Measurements from ENCODE around the gene SLC23A2.
"Not testable (repeated sequence)": the region's sequence is repeated elsewhere in the genome, so short reads cannot be mapped to it uniquely, and the experiment has no call there.

Gene SLC23A2

DNA sequence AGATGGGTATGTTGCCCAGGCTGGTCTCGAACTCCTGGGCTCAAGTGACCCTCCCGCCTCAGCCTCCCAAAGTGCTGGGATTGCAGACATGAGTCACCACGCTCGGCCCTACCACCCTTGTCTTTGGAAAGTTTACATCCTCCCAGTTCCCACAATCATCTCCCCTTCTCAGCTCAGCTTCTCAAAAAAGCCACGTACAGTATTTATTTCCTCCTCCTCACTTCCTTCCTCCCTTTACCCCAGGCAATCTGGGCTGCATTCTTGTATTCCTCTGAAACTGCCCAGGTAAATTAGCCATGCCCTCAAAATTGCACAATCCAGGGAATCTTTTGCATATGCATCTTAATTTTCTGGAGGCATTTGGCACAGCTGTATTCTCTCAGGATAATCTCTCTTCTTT, 7.4 kb upstream of the SLC23A2 start:
- DNase-seq (ENCODE audit: low read depth) = peak; percentile 39

DNA sequence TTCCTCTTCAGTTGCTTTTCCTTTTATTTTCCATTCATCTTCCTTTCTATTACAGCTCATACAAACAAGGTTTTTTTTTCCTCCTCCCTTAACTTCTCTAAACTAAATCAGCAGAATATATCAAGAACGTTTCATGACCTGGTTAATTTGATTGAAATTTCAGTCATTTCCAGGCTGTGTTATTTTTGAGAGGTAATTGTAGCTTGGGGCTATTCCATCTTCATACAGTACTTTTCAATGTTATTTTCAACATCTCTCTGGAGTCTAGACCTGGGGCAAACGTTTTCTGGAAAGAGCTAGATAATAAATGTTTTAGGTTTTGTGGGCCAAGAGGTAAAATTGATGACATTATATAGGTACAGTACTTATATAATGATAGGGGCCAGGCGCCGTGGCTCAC, 4.0 kb upstream of the SLC23A2 start:
- DNase-seq (ENCODE audit: low read depth) = no peak

DNA sequence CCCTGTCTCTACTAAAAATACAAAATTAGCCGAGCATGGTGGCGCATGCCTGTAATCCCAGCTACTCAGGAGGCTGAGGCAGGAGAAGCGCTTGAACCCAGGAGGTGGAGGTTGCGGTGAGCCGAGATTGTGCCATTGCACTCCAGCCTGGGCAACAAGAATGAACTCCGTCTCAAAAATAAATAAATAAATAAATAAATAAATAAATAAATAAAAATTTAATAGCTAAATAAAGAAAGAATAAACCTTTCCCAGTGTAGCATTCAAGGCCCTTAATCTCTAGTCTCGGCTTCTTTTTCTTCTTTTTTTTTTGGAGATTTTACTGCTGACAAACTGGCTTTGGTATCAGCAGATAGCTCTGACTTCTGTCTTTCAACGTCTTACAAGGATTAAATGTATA, 3.5 kb upstream of the SLC23A2 start:
- DNase-seq (ENCODE audit: low read depth) = not testable (repeated sequence)

GRCh38 chr20:5003626-5004025, 2.3 kb upstream of the SLC23A2 start:
- DNase-seq (ENCODE audit: low read depth) = no peak

GRCh38 chr20:5002077-5002413, 735 bp upstream of the SLC23A2 start:
- DNase-seq (ENCODE audit: low read depth) = no peak

DNA sequence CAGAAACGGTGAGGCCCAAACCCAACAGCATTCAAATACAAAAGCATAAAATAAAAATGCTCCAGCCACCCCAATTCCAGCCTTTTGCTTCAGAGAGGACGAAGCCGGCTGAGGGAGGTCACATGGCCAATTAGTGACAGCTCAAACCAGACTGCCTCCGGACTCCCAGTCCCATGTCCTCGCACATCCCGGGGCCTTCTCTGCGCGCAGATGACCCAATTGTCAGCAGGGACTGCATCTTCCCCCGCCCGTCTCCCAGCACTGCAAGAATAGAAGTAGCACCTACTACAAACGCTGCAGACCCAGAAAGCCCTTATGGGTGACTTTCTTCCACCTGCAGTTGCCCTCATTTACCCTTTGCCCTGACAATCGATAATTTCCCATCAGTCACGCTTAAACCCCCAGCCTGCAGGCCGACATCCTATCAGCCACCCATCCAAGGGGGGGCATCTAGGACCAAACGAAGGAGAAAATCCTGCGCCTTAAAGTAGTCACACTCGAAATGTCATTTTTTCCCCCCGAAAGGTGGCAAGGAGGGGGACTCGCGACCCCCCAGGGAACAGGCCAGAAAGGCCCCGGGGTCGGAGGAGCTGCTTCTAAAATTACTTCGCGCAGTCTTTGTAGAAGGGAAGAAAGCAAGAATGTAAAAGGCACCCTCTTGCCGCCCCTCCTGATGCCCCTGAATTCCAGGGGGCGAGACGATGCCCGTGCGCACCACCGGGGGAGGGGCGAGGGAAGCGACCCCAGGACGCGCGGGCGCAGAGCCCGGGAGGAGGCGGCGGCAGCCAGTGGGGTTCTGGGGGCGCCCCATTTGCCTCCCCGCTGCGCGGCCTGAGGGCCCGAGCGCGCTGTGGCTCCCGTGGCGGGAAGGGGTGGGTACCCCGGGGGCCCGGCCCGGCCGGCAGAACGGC, 792 bp downstream of the SLC23A2 start:
- DNase-seq (ENCODE audit: low read depth) = peak; percentile 54

DNA sequence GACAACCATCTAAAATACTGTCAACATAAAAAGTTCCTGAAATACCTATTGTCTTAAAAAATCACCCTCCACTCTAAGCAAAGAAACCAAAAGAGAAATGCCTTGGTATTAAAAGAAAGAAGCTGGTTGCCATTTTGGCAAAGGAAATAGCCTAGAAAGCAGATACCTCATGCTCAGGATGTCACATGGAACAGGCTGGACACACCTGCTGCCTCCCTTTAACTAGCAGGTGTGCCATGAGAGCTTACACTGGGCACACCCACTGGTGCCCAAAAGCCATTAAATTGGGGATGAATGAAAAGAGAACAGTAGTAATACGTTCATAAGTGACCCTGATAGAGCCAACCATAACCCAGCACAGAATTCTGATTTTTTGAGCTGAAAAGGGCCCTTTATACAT, 1.5 kb downstream of the SLC23A2 start:
- no peak for DNase-seq (ENCODE audit: low read depth)

GRCh38 chr20:4998160-4998651, 3.1 kb downstream of the SLC23A2 start:
- no peak for DNase-seq (ENCODE audit: low read depth)

DNA sequence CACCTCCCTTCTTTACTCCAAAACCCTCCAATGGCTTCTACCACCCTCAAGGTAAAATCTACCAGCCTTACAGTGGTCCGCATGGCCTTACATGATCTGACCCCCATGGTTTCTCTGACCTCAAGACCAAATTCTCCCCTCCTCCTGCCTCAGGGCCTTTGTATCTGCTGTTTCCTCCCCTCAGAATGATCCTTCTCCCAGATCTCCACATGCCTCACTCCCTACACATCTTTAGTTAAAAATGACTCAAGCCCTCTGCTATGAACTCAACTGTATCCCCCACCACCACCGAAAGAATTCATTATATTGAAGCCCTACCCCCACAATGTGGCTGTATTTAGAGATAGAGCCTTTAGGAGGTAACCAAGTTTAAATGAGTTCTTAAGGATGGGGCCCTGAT, 4.1 kb downstream of the SLC23A2 start:
- peak; percentile 67 for DNase-seq (ENCODE audit: low read depth)

DNA sequence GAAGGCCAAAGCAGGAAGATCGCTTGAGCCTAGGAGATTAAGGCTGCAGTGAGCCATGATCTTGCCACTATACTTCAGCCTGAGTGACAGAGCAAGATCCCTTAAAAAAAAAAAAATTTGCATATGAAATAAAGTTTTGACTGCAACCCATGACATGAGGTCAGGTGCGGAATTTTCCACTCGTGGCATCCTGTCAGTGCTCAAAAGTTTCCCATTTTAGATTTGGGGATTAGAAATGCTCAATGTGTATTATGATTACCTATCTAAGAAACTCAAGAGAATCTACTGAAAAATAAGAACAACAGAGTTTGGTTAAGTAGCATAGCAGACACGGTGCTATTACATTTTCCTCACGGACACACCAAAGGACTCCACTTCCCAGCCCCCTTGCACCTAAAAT, 11.7 kb downstream of the SLC23A2 start:
- DNase-seq (ENCODE audit: low read depth) = no peak

DNA sequence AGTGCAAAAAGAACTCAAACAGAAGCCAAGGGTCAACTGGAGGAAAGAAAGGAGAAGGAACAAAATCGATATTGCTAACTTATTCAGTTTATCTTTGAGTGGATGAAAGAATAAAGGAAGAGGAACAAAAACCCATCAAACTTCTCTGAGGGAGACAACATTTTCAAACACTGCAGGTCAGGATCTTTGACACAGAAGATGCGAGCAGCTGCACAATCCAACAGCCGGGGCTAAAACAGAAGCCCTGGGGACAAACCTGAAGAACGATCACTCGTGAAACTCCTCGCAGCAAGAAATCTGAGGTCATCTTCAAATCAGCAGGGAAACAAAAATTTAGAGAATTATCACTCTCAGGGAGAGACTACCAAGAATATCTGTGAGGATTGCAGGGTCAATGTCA, 14.2 kb downstream of the SLC23A2 start:
- DNase-seq (ENCODE audit: low read depth) = no peak

- peak; percentile 32 for DNase-seq (ENCODE audit: low read depth)
Observed at GRCh38 chr20:4985658-4986057, 15.7 kb downstream of the SLC23A2 start.

- no peak for DNase-seq (ENCODE audit: low read depth)
Observed at GRCh38 chr20:4982281-4982680, 19.0 kb downstream of the SLC23A2 start.

DNA sequence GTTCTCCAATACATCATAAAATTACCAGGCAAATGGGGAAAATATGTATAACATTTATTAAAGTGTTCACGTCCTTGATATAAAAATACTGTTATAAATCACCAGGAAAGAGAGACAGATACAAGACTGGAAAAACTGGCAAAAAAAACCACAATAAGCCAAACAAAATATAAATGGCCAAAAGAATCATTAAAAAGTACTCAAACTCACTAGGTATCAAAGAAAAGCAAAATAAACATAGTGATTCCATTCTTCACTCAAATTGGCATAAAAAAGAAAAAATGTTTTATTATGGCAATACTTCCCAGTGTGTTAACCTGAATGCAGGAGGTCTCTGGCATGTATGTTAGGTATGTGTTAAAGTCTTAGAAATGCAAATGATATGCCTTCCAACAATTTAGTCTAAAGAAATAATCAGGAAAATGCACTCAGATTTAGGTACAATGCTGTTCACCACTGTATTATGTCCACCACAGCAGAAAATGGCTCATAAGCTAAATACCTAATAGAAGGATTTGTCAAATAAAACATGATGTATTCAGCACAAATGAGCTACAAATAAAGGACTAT, 21.4 kb downstream of the SLC23A2 start:
- DNase-seq (ENCODE audit: low read depth) = no peak

DNA sequence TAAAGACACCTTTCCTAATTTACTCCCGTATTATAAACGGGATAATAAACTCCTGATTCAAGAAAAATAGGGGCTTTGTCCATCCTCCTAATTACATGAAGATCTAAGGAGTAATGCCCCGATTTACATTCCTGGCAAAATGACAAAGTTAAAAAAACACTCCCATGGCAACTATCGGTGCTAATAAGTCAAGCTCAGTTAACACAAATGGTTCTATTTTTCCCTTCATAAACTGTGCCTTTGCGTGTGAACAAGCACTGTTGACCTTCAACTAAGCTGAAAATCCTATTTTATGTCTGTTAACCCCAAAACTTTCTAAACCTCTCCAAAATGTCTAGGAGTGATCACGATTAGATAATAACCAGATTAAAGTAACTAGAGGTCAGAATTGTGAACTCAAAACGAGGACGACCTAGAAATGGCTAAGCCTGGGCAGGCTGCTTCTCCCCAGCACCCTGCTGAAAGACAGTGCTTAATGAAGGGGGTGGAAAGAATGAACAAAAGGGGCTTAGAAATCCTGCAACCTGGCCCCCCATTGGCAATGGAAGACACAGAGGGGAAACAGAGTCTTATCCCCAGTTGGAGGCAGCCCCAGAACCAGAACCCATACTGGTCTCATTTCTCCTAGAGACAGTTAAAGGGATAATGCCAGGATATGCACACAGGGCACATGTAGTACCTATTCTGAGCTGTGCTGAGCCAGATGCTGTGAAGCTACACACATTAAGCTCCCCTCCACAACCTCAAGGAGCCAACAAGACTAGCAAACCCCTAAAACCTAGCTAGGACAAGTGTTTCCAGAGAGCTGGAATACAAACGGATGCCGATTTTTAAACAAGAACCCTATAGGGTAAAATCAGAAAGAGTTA, 23.0 kb downstream of the SLC23A2 start:
- no peak for DNase-seq (ENCODE audit: low read depth)

GRCh38 chr20:4976014-4976413, 25.3 kb downstream of the SLC23A2 start:
- not testable (repeated sequence) for DNase-seq (ENCODE audit: low read depth)

GRCh38 chr20:4973330-4974097, 27.8 kb downstream of the SLC23A2 start:
- DNase-seq (ENCODE audit: low read depth) = peak; percentile 89

GRCh38 chr20:4972506-4973251, 28.6 kb downstream of the SLC23A2 start:
- DNase-seq (ENCODE audit: low read depth) = no peak

DNA sequence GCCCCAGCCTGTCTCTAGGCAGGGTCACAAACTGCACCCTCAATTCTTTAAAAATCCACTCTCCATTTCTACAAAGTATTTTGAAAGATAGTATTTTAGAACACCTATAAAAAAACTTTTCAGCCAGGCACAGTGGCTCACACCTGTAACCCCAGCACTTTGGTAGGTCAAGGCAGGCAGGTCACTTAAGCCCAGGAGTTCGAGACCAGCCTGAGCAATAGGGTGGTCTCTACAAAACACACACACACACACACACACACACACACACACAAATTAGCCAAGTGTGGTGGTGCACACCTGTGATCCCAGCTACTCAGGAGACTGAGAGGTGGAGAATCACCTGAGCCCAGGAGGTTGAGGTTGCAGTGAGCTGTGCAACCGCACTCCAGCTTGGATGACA, 30.2 kb downstream of the SLC23A2 start:
- no peak for DNase-seq (ENCODE audit: low read depth)

DNA sequence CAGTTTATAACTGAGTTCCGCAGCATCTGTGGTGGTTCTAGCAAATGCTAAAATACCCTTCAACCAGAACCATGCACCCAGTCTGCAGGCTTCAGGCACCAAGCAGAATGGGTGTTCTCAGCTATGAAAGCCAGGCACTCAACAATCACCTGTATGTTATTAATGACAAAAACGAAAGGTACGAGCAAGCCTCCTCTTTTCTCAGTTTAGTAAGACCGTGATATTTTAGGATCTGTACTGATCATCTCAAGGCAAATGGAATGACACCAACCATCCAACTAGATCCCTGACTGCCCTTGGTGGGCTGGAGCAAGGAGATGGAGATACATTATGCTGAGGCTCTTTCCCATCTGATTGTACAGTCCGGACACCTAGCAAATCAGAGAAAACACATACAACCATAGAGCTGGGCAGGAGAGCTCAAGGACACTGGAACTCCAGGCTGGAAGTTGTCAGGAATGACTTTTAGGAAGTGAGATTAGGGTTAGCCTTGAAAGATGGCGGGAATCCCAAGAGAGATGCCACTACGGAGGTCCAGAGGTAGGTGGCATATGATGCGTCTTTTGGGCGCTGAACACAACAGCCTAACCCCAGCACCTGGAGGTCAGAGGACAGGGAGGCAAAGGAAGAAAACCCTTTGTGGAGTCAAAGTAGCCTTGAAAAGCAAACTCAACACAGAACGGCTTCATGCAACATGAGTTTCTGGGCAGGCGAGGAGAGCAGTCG, 33.4 kb downstream of the SLC23A2 start:
- no peak for DNase-seq (ENCODE audit: low read depth)

Data from EH (cell line).